Uterus (tissue), 4 donors: Measurements from ENCODE around the gene CTNND2. TPM values are rescaled to one million over a fixed set of nuclear protein-coding genes. Genes with fewer than 3 reads are reported as not detected.
A peak's percentile ranks its signal among the peaks of the same experiment; 100 is the strongest.

Experiments
- DNase-seq, 2 donors: peaks; one replicate each; pipeline ENCODE4 v3.0.0-alpha.2; 2019 to 2020
- H3K27ac ChIP-seq, 2 donors: fragments of 200-600 bp; sonication (generic); 1 replicate in 1 of 2; 2 replicates in 1 of 2; pipeline ENCODE4 v1.5.1; 2016 to 2018
- H3K27me3 ChIP-seq, 2 donors: fragments of 200-600 bp; sonication (generic); one replicate each; pipeline ENCODE4 v1.5.1; 2018 to 2019; ENCODE audit warnings: control low read depth in 1 of 2
- H3K36me3 ChIP-seq, 2 donors: fragments of 200-600 bp; sonication (generic); one replicate each; pipeline ENCODE4 v1.5.1; 2019; ENCODE audit warnings: control low read depth in 1 of 2
- H3K4me1 ChIP-seq, 2 donors: fragments of 200-600 bp; sonication (generic); one replicate each; pipeline ENCODE4 v1.5.1; 2018 to 2019; ENCODE audit warnings: control low read depth in 1 of 2
- H3K4me3 ChIP-seq, 2 donors: fragments of 200-600 bp; sonication (generic); 1 replicate in 1 of 2; 2 replicates in 1 of 2; pipeline ENCODE4 v1.5.1; 2018 to 2019; ENCODE audit warnings: mild to moderate bottlenecking in 1 of 2
- H3K9me3 ChIP-seq, 2 donors: fragments of 200-600 bp; sonication (generic); one replicate each; pipeline ENCODE4 v1.5.1; 2019; ENCODE audit warnings: control low read depth in 1 of 2
- CTCF ChIP-seq, 4 experiments: fragments of 200-600 bp in 2 of 4; fragments of 450-650 bp in 2 of 4; sonication (generic) in 2 of 4; IDR thresholded peaks; one replicate each; pipeline ENCODE4 v1.5.1; 2016 to 2019; ENCODE audit warnings: antibody characterized with exemption in 4 of 4, mild to moderate bottlenecking in 2 of 4, moderate library complexity in 1 of 4
- POLR2A ChIP-seq, 2 donors: fragments of 450-650 bp; IDR thresholded peaks; one replicate each; pipeline ENCODE4 v1.6.1; 2016; ENCODE audit warnings: antibody characterized with exemption in 2 of 2, mild to moderate bottlenecking in 1 of 2, moderate library complexity in 1 of 2
- intact Hi-C: fragments of 100-400 bp; cut with DNase I; formaldehyde crosslinking; loops from one replicate; pipeline ENCODE4 v1.15.1; 2023; ENCODE audit warnings: low total_unique reads
- total RNA-seq, 4 donors: library from RNA; depleted of rRNA in 3 of 4; stranded (reverse); fragments of >200 nt in 3 of 4; gene quantifications; one replicate each; pipeline versions ENCODE4 v1.1.0 to v1.2.4, GENCODE V29; 2014 to 2023
- donor health status: DM: yes; HTN: yes; CAD: no.

The CTNND2 gene
- total RNA-seq, 4 donors from 2014 or later, result 0.49 to 1.2 TPM; not detected in 2

GRCh38 chr5:11234501-11234911 lies 669.7 kb downstream of the CTNND2 start:
- intact Hi-C loops, result no loop called here
- H3K27me3 ChIP-seq, result no peaks in the 10 kb centered on the region
- no peaks in the 10 kb centered on the region for H3K9me3 ChIP-seq
- H3K27ac ChIP-seq, result no peak overlapping the region
- H3K36me3 ChIP-seq, result no peaks in the 10 kb centered on the region
- no peak for TF ChIP-seq POLR2A (IDR thresholded peaks at IDR 0.05)
- no peak for TF ChIP-seq CTCF (IDR thresholded peaks at IDR 0.05)
- no peaks in the 10 kb centered on the region for H3K4me1 ChIP-seq
- peak in 1 of 2 donors; percentile 22 for DNase-seq
- H3K4me3 ChIP-seq, result no peak overlapping the region

- DNase-seq, result no peak
- Histone ChIP-seq H3K27ac (no peak overlapping the region), H3K36me3 (no peaks in the 10 kb centered on the region), H3K9me3 (no peaks in the 10 kb centered on the region), H3K4me1 (no peaks in the 10 kb centered on the region), H3K27me3 (no peaks in the 10 kb centered on the region), H3K4me3 (no peak overlapping the region)
- no peak for TF ChIP-seq CTCF (IDR thresholded peaks at IDR 0.05)
- TF ChIP-seq POLR2A (IDR thresholded peaks at IDR 0.05), result no peak
- intact Hi-C loops, result no loop called here
These were observed 673.4 kb downstream of the CTNND2 start for GRCh38 chr5:11230890-11231289.

DNA sequence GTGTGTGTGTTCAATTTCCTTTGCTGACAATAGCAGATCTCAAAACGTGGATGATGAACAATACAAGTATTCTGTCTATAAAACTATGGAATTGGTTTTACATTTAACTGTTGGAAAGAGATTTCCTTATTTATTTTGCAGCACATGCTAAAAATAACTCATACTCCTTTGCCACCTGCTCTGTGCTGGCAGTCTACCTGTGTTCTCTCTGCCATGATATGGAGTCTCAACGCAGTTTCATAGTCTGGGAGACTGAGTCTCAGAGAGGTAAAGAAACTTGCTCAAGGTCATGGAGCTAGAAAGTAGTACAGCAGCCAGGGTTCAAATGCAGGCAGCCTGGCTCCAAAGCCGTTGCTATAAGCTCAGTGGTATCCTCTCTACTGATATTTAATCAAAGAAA lies 677.2 kb downstream of the CTNND2 start:
- Histone ChIP-seq H3K27me3 (no peaks in the 10 kb centered on the region), H3K36me3 (no peaks in the 10 kb centered on the region), H3K4me1 (no peaks in the 10 kb centered on the region), H3K27ac (no peak overlapping the region), H3K4me3 (no peak overlapping the region), H3K9me3 (no peaks in the 10 kb centered on the region)
- no peak for DNase-seq
- intact Hi-C loops, result no loop called here
- TF ChIP-seq CTCF (IDR thresholded peaks at IDR 0.05) (no peak), POLR2A (IDR thresholded peaks at IDR 0.05) (no peak)

GRCh38 chr5:11224436-11225187 lies 679.6 kb downstream of the CTNND2 start:
- Histone ChIP-seq H3K27ac (no peak overlapping the region), H3K36me3 (no peaks in the 10 kb centered on the region), H3K27me3 (no peaks in the 10 kb centered on the region), H3K4me1 (no peaks in the 10 kb centered on the region), H3K9me3 (no peaks in the 10 kb centered on the region), H3K4me3 (no peak overlapping the region)
- intact Hi-C loops, result no loop called here
- DNase-seq, result no peak
- TF ChIP-seq POLR2A (IDR thresholded peaks at IDR 0.05) (no peak), CTCF (IDR thresholded peaks at IDR 0.05) (no peak)

DNA sequence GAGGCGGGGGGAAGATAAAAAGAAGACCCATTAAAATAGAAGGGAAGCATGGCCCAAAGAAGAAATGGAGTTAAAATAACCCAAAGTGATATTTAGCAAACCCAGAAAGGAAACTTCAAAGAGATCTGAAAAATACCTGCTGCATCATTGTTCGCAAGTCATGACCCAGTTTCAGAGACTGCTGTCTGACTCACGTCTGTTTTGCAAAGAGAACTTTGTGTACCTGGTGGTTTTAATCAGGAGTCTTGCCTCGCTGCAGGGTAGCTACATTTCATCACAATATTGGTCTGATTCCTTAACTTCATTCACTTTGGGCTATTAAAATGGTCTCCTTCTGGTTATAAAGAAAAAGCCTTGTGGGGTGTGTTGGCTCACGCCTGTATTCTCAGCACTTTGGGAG lies 682.1 kb downstream of the CTNND2 start:
- Histone ChIP-seq H3K4me1 (no peaks in the 10 kb centered on the region), H3K27me3 (no peaks in the 10 kb centered on the region), H3K9me3 (no peaks in the 10 kb centered on the region), H3K27ac (no peak overlapping the region), H3K36me3 (no peaks in the 10 kb centered on the region), H3K4me3 (no peak overlapping the region)
- intact Hi-C loops, result no loop called here
- TF ChIP-seq CTCF (IDR thresholded peaks at IDR 0.05), result no peak
- TF ChIP-seq POLR2A (IDR thresholded peaks at IDR 0.05), result no peak
- no peak for DNase-seq
